HepG2 (cell line): Measurements from ENCODE around the gene TUBGCP5. TPM values are rescaled to one million over a fixed set of nuclear protein-coding genes. Genes with fewer than 3 reads are reported as not detected.
A peak's percentile ranks its signal among the peaks of the same experiment; 100 is the strongest.

ENCODE experiments used
- ATAC-seq: fragments of 200-7000 bp; cut with Tn5 transposase; 3 replicates; pipeline ENCODE4 v1.9.1; 2020; ENCODE audit warnings: mild to moderate bottlenecking, moderate library complexity
- BruUV-seq: library from RNA; stranded (reverse); fragments of 400-500 nt; replicated peaks from 2 replicates; lab custom pipeline; 2021; lab: Mats Ljungman, UMichigan
- CTCF ChIA-PET: fragments of 300-600 bp; formaldehyde crosslinking; extraction: SDS; loops from one replicate; lab custom pipeline; 2021; ENCODE audit warnings: low total read pairs, inconsistent platforms, low intra/inter-chr PET ratio; lab: Yijun Ruan, JAX
- POLR2A ChIA-PET: fragments of 350-600 bp; sonication (Branson Sonifier 250); formaldehyde crosslinking; loops from one replicate; lab custom pipeline; 2020; ENCODE audit warnings: antibody characterized with exemption, inconsistent platforms; lab: Yijun Ruan, JAX
- DNase-seq: peaks from one replicate; pipeline ENCODE4 v3.0.0-alpha.2; 2015; ENCODE audit warnings: low spot score
- FAIRE-seq: peaks from 3 replicates; lab custom pipeline; 2011; peaks lifted over from hg19 to GRCh38; lab: Jason Lieb, UNC
- H2AFZ ChIP-seq: one replicate; pipeline ENCODE4 v1.6.1; 2011; ENCODE audit warnings: low read length, inconsistent platforms
- H3K27ac ChIP-seq: fragments of 300-600 bp; 3 replicates; pipeline ENCODE4 v1.8.0; 2011; ENCODE audit warnings: mixed run types, mild to moderate bottlenecking, mixed read lengths, low read length, inconsistent platforms; ENCODE audit not compliant: insufficient read depth; ENCODE audit errors: extremely low read length
- H3K27me3 ChIP-seq, 2 experiments: fragments of 200-600 bp in 1 of 2; 2 replicates in 1 of 2; 3 replicates in 1 of 2; pipeline versions ENCODE4 v1.6.0 to v1.8.0; 2011; ENCODE audit warnings: low read length in 2 of 2, mild to moderate bottlenecking in 2 of 2, moderate library complexity in 2 of 2, inconsistent platforms in 1 of 2; ENCODE audit not compliant: insufficient read depth in 2 of 2, control insufficient read depth in 1 of 2
- H3K36me3 ChIP-seq, 2 experiments: fragments of 200-600 bp in 1 of 2; replicated peaks in 1 of 2; 2 replicates in 1 of 2; 3 replicates in 1 of 2; pipeline versions ENCODE4 v1.5.1 to v1.8.0; 2011; ENCODE audit warnings: low read length in 2 of 2, inconsistent platforms in 1 of 2; ENCODE audit not compliant: insufficient read depth in 2 of 2, control insufficient read depth in 1 of 2
- H3K4me1 ChIP-seq: 2 replicates; pipeline ENCODE4 v1.5.1; 2012; ENCODE audit warnings: low read length, inconsistent platforms; ENCODE audit not compliant: insufficient read depth
- H3K4me2 ChIP-seq: 2 replicates; pipeline ENCODE4 v1.6.0; 2011; ENCODE audit warnings: low read depth, low read length, inconsistent platforms
- H3K4me3 ChIP-seq, 3 experiments: fragments of 200-600 bp in 1 of 3; sonication (generic), shearing (Covaris generic) in 1 of 3; replicated peaks in 1 of 3; 2 replicates each; pipeline ENCODE4 v1.5.1; 2011 to 2016; ENCODE audit warnings: low read length in 3 of 3, inconsistent platforms in 2 of 3, low read depth in 2 of 3, mild to moderate bottlenecking in 2 of 3, control low read depth in 1 of 3, mixed read lengths in 1 of 3; ENCODE audit not compliant: insufficient read depth in 1 of 3
- H3K79me2 ChIP-seq: one replicate; pipeline ENCODE4 v1.6.1; 2011; ENCODE audit warnings: low read length, inconsistent platforms; ENCODE audit not compliant: insufficient read depth
- H3K9ac ChIP-seq: 2 replicates; pipeline ENCODE4 v1.6.0; 2011; ENCODE audit warnings: mild to moderate bottlenecking, low read depth, low read length, inconsistent platforms; ENCODE audit not compliant: insufficient read depth
- H3K9me3 ChIP-seq: 2 replicates; pipeline ENCODE4 v1.5.1; 2012; ENCODE audit warnings: mild to moderate bottlenecking, low read length
- H4K20me1 ChIP-seq: 2 replicates; pipeline ENCODE4 v1.6.0; 2011; ENCODE audit warnings: inconsistent platforms, mild to moderate bottlenecking, low read length, moderate library complexity; ENCODE audit not compliant: insufficient read depth
- ARHGAP35 ChIP-seq: sonication (generic); formaldehyde crosslinking; IDR thresholded peaks from 2 replicates; pipeline ENCODE4 v1.9.0; 2022; ENCODE audit warnings: mild to moderate bottlenecking, inconsistent platforms, moderate library complexity, missing genetic modification reagents, borderline replicate concordance
- LCORL ChIP-seq, 2 experiments: fragments of 450-650 bp in 1 of 2; sonication (generic) in 1 of 2; formaldehyde crosslinking in 1 of 2; IDR thresholded peaks; 2 replicates each; pipeline versions ENCODE4 v1.5.0 to v1.6.1; 2017 to 2020; ENCODE audit warnings: antibody characterized with exemption in 1 of 2, missing genetic modification reagents in 1 of 2
- MEF2D ChIP-seq: sonication (generic); formaldehyde crosslinking; IDR thresholded peaks from 2 replicates; pipeline ENCODE4 v1.5.1; 2020; ENCODE audit warnings: mild to moderate bottlenecking, missing genetic modification reagents
- RFXAP ChIP-seq: sonication (generic); formaldehyde crosslinking; IDR thresholded peaks from 2 replicates; pipeline ENCODE4 v1.4.0; 2020; ENCODE audit warnings: missing genetic modification reagents, borderline replicate concordance
- RNF2 ChIP-seq: fragments of 450-650 bp; conservative IDR thresholded peaks from 2 replicates; pipeline ENCODE4 v1.6.1; 2016; ENCODE audit warnings: low read depth
- SP1 ChIP-seq, 2 experiments: fragments of 450-650 bp in 1 of 2; sonication (generic) in 1 of 2; formaldehyde crosslinking in 1 of 2; IDR thresholded peaks; 2 replicates each; pipeline versions ENCODE4 v1.4.0 to v1.6.1; 2016 to 2020; ENCODE audit warnings: missing genetic modification reagents in 1 of 2
- SRF ChIP-seq: IDR thresholded peaks from 2 replicates; pipeline ENCODE4 v1.6.1; 2011; ENCODE audit warnings: mild to moderate bottlenecking, low read depth, low read length, moderate library complexity
- TBX3 ChIP-seq: fragments of 450-650 bp; IDR thresholded peaks from 2 replicates; pipeline ENCODE4 v1.6.1; 2017; ENCODE audit warnings: antibody characterized with exemption, mild to moderate bottlenecking, inconsistent platforms, borderline replicate concordance
- ZNF10 ChIP-seq: sonication (generic); formaldehyde crosslinking; IDR thresholded peaks from 2 replicates; pipeline ENCODE4 v1.4.0; 2020; ENCODE audit warnings: mild to moderate bottlenecking, low read depth, missing genetic modification reagents, borderline replicate concordance
- ZNF446 ChIP-seq: sonication (generic); formaldehyde crosslinking; IDR thresholded peaks from 2 replicates; pipeline ENCODE4 v1.5.0; 2020; ENCODE audit warnings: mild to moderate bottlenecking, missing genetic modification reagents
- ZNF543 ChIP-seq: sonication (generic); formaldehyde crosslinking; IDR thresholded peaks from 2 replicates; pipeline ENCODE4 v1.4.0; 2020; ENCODE audit warnings: mild to moderate bottlenecking, missing genetic modification reagents
- ZNF605 ChIP-seq: sonication (generic); formaldehyde crosslinking; IDR thresholded peaks from 2 replicates; pipeline ENCODE4 v1.8.0; 2022; ENCODE audit warnings: mild to moderate bottlenecking, missing genetic modification reagents
- ZNF703 ChIP-seq: sonication (generic); formaldehyde crosslinking; IDR thresholded peaks from 2 replicates; pipeline ENCODE4 v1.5.1; 2020; ENCODE audit warnings: missing genetic modification reagents, mild to moderate bottlenecking, moderate library complexity, borderline replicate concordance
- ZNF792 ChIP-seq: IDR thresholded peaks from 2 replicates; pipeline ENCODE4 v1.6.1; 2016
- WGBS: methylation state at CpG from one replicate; pipeline ENCODE4 v1.1.6; 2017; ENCODE audit warnings: low lambda C conversion rate; 5-methylcytosine and 5-hydroxymethylcytosine counted together
- in situ Hi-C: cut with HindIII; loops from 2 replicates; pipeline ENCODE4 v1.10.0; 2017; ENCODE audit warnings: low pct_unique_long_range_greater_than_20kb; ENCODE audit not compliant: extremely low pct_ligation_motif_present
- intact Hi-C: fragments of 100-400 bp; cut with micrococcal nuclease; formaldehyde crosslinking; loops from one replicate; pipeline ENCODE4 v1.10.0; 2022; ENCODE audit not compliant: unreplicated experiment
- polyA plus RNA-seq, 8 experiments: library from polyadenylated mRNA; depleted of rRNA in 3 of 8; stranded (reverse) in 7 of 8; unstranded in 1 of 8; fragments of >200 nt; fragmentation: Illumina TruSeq in 4 of 8; extraction: Trizol in 4 of 8; gene quantifications; 2 replicates each; pipeline versions ENCODE4 v1.2.1 to v1.2.3, GENCODE V29; 2011 to 2016; ENCODE audit warnings: low read depth in 4 of 8, missing spikeins in 1 of 8, mixed read lengths in 1 of 8; ENCODE audit not compliant: insufficient read depth in 1 of 8
- total RNA-seq, 5 experiments: library from RNA; depleted of rRNA; stranded (reverse); fragments of >200 nt; fragmentation: Illumina TruSeq; extraction: Trizol; gene quantifications; 2 replicates each; pipeline ENCODE4 v1.2.3, GENCODE V29; 2016; ENCODE audit warnings: low read depth in 1 of 5
- TF ChIP-seq, protein P1 (sequence below): sonication (generic); formaldehyde crosslinking; IDR thresholded peaks from 2 replicates; pipeline ENCODE4 v1.5.0; 2020; ENCODE audit warnings: mild to moderate bottlenecking, missing genetic modification reagents

TUBGCP5 gene
- total and polyA plus RNA-seq, 2 of the 13 experiments (the other 11 are each of a cell fraction or from before 2014, with no cell fraction given) = 7.2 to 25.0 TPM

DNA sequence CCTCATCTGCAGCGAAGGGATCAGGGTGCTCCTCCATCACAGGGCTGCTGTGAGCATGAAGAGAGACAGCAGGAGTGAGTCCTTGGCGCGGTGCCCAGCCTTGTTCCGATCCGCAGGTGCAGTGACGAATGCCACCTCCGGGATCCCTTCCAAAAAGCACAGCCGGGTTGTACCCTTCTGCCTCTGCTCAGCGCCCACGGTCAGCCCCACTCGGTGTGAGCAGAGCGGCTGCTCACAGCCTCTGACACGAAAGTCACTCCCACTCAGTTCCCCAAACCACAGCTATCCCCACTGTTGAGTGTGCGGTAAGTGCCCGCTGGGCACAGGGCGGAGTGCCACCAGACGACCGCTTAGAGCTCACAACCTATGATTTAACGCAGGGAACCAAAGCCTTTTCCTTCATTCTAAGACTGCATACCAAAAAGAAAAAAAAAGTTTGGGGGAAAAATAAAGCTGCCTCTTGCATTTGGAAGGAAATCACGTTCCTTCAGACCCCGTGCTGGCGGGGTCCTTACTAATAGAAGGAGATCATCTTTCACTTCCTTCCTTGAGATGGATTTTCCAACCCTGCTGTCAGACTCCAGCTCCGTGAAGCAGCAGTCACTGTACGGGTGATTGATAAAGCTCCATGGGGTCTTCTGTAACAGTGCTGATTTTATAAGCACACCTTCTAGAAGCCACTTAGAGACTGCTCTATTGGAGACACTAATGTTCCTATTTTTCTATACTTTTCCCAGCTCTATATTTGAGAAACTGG is 34.7 kb upstream of the TUBGCP5 start:
- no peak overlapping the region for H3K4me2 ChIP-seq
- peak; percentile 52 for ATAC-seq
- FAIRE-seq = no peak

More for the DNA sequence above, 34.7 kb upstream of the TUBGCP5 start:
- Histone ChIP-seq H4K20me1 (no peaks in the 10 kb centered on the region), H3K27ac (no peak overlapping the region), H3K9ac (no peak overlapping the region), H3K79me2 (no peaks in the 10 kb centered on the region), H3K27me3 (peaks cover 0 to 19% of the 10 kb centered on the region in 2 experiments; a peak in 3 of 5 replicates), H3K9me3 (no peaks in the 10 kb centered on the region), H2AFZ (no peak overlapping the region), H3K4me1 (peaks cover 20% of the 10 kb centered on the region), H3K4me3 (no peak overlapping the region), H3K36me3 (no peaks in the 10 kb centered on the region)
- ChIA-PET CTCF (no interaction called here), POLR2A (no interaction called here)
- DNase-seq = no peak
- WGBS = 52% methylated on average over 13 of the region's 24 CpGs
- in situ Hi-C loops = no loop called here
- BruUV-seq = no TSS peak
- TF ChIP-seq ZNF543 = no peak
- no peak for TF ChIP-seq ZNF792
- TF ChIP-seq ZNF10 (CRISPR knock-in tag) = no peak
- TF ChIP-seq ZNF605 (CRISPR knock-in tag) = no peak
- TF ChIP-seq ZNF446 (CRISPR knock-in tag) = no peak
- no peak for TF ChIP-seq ZNF703 (CRISPR knock-in tag)
- no peak for TF ChIP-seq SRF
- TF ChIP-seq LCORL (IDR thresholded peaks at IDR 0.05) = no peak
- no peak for TF ChIP-seq LCORL (CRISPR knock-in tag; IDR thresholded peaks at IDR 0.05)
- no peak for TF ChIP-seq TBX3
- no peak for TF ChIP-seq ARHGAP35 (CRISPR knock-in tag)
- TF ChIP-seq SP1 (IDR thresholded peaks at IDR 0.05) = no peak
- TF ChIP-seq SP1 (CRISPR knock-in tag; IDR thresholded peaks at IDR 0.05) = no peak
- TF ChIP-seq MEF2D = no peak
- no peak for TF ChIP-seq RNF2
- TF ChIP-seq RFXAP (CRISPR knock-in tag) = no peak
- TF ChIP-seq, protein P1, sequence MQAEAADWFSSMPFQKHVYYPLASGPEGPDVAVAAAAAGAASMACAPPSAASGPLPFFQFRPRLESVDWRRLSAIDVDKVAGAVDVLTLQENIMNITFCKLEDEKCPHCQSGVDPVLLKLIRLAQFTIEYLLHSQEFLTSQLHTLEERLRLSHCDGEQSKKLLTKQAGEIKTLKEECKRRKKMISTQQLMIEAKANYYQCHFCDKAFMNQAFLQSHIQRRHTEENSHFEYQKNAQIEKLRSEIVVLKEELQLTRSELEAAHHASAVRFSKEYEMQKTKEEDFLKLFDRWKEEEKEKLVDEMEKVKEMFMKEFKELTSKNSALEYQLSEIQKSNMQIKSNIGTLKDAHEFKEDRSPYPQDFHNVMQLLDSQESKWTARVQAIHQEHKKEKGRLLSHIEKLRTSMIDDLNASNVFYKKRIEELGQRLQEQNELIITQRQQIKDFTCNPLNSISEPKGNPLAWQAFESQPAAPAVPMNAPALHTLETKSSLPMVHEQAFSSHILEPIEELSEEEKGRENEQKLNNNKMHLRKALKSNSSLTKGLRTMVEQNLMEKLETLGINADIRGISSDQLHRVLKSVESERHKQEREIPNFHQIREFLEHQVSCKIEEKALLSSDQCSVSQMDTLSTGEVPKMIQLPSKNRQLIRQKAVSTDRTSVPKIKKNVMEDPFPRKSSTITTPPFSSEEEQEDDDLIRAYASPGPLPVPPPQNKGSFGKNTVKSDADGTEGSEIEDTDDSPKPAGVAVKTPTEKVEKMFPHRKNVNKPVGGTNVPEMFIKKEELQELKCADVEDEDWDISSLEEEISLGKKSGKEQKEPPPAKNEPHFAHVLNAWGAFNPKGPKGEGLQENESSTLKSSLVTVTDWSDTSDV (CRISPR knock-in tag) = no peak
- intact Hi-C loops = no loop called here
